Upper lobe of right lung (tissue), 1 donor: Measurements from ENCODE around the gene MICU1. TPM values are rescaled to one million over a fixed set of nuclear protein-coding genes. Genes with fewer than 3 reads are reported as not detected.

ENCODE experiments used
- ATAC-seq: fragments of 200-7000 bp; cut with Tn5 transposase; one replicate; pipeline ENCODE4 v1.9.1; 2020; ENCODE audit warnings: mild to moderate bottlenecking, moderate library complexity
- DNase-seq: peaks from one replicate; pipeline ENCODE4 v3.0.0-alpha.2; 2020
- H3K27ac ChIP-seq: fragments of 200-600 bp; one replicate; pipeline ENCODE4 v1.8.0; 2022
- H3K27me3 ChIP-seq: fragments of 200-600 bp; one replicate; pipeline ENCODE4 v1.8.0; 2022; ENCODE audit warnings: mild to moderate bottlenecking
- H3K36me3 ChIP-seq: fragments of 200-600 bp; one replicate; pipeline ENCODE4 v1.8.0; 2022
- H3K4me1 ChIP-seq: fragments of 200-600 bp; one replicate; pipeline ENCODE4 v1.8.0; 2022
- H3K4me3 ChIP-seq: fragments of 200-600 bp; one replicate; pipeline ENCODE4 v1.8.0; 2022; ENCODE audit warnings: mild to moderate bottlenecking
- H3K9me3 ChIP-seq: fragments of 200-600 bp; one replicate; pipeline ENCODE4 v1.8.0; 2022
- CTCF ChIP-seq: fragments of 200-600 bp; IDR thresholded peaks from one replicate; pipeline ENCODE4 v1.8.0; 2022; ENCODE audit warnings: antibody characterized with exemption
- intact Hi-C: fragments of 100-400 bp; cut with DNase I; formaldehyde crosslinking; loops from one replicate; pipeline ENCODE4 v1.11.0; 2022
- total RNA-seq: library from RNA; stranded (reverse); fragmentation: NEBNext Ultra II Directional; extraction: Animal tissue kit (Norgen Biotek cat#: 25700); gene quantifications from one replicate; pipeline ENCODE4 v1.2.1, GENCODE V29; 2021
- donor health status: DM: no; HTN: yes; CAD: no; lungs with severe emphysema.

Gene MICU1
- total RNA-seq, 1 donor from 2014 or later = 52.2 TPM

GRCh38 chr10:72541337-72541736 is 84.5 kb downstream of the MICU1 start:
- Histone ChIP-seq H3K27ac (no peak overlapping the region), H3K4me1 (no peaks in the 10 kb centered on the region), H3K36me3 (peaks cover 4% of the 10 kb centered on the region), H3K27me3 (no peaks in the 10 kb centered on the region), H3K9me3 (no peaks in the 10 kb centered on the region), H3K4me3 (no peak overlapping the region)
- intact Hi-C loops = no loop called here
- DNase-seq = no peak
- no peak for TF ChIP-seq CTCF
- ATAC-seq = no peak

- no peak for ATAC-seq
These were observed 85.6 kb downstream of the MICU1 start for GRCh38 chr10:72540193-72540807.

GRCh38 chr10:72539137-72539536 is 86.7 kb downstream of the MICU1 start:
- no peak for TF ChIP-seq CTCF
- no peaks in the 10 kb centered on the region for H3K9me3 ChIP-seq
- no peak for DNase-seq
- no peak overlapping the region for H3K27ac ChIP-seq
- no peaks in the 10 kb centered on the region for H3K36me3 ChIP-seq
- no peak for ATAC-seq
- intact Hi-C loops = no loop called here
- no peaks in the 10 kb centered on the region for H3K4me1 ChIP-seq
- no peaks in the 10 kb centered on the region for H3K27me3 ChIP-seq
- no peak overlapping the region for H3K4me3 ChIP-seq

More at GRCh38 chr10:72540193-72540807, 85.6 kb downstream of the MICU1 start:
- no peak overlapping the region for H3K4me3 ChIP-seq
- TF ChIP-seq CTCF = no peak
- H3K27ac ChIP-seq = no peak overlapping the region
- H3K27me3 ChIP-seq = no peaks in the 10 kb centered on the region
- DNase-seq = no peak
- no peaks in the 10 kb centered on the region for H3K36me3 ChIP-seq
- intact Hi-C loops = no loop called here
- H3K9me3 ChIP-seq = no peaks in the 10 kb centered on the region
- H3K4me1 ChIP-seq = no peaks in the 10 kb centered on the region

- Histone ChIP-seq H3K36me3 (no peaks in the 10 kb centered on the region), H3K27ac (no peak overlapping the region), H3K4me1 (no peaks in the 10 kb centered on the region), H3K4me3 (no peak overlapping the region), H3K9me3 (no peaks in the 10 kb centered on the region), H3K27me3 (no peaks in the 10 kb centered on the region)
- no peak for DNase-seq
- no peak for TF ChIP-seq CTCF
- intact Hi-C loops = no loop called here
- no peak for ATAC-seq
These were observed 100.2 kb downstream of the MICU1 start for GRCh38 chr10:72525689-72526088.

- DNase-seq = no peak
These were observed 100.6 kb downstream of the MICU1 start for GRCh38 chr10:72525277-72525676.

More at GRCh38 chr10:72525277-72525676, 100.6 kb downstream of the MICU1 start:
- no peak for ATAC-seq
- Histone ChIP-seq H3K4me1 (no peaks in the 10 kb centered on the region), H3K27ac (no peak overlapping the region), H3K9me3 (no peaks in the 10 kb centered on the region), H3K36me3 (no peaks in the 10 kb centered on the region), H3K27me3 (no peaks in the 10 kb centered on the region), H3K4me3 (no peak overlapping the region)
- TF ChIP-seq CTCF = no peak
- intact Hi-C loops = no loop called here
